HG03045 (cell line): ENCODE measurements around the gene NOC4L.

Source experiments
- ATAC-seq: cut with Tn5 transposase; IDR thresholded peaks from one replicate; pipeline ENCODE4 v1.9.1; 2021; ENCODE audit warnings: mild to moderate bottlenecking, moderate library complexity; ENCODE audit not compliant: unreplicated experiment

NOC4L gene

DNA sequence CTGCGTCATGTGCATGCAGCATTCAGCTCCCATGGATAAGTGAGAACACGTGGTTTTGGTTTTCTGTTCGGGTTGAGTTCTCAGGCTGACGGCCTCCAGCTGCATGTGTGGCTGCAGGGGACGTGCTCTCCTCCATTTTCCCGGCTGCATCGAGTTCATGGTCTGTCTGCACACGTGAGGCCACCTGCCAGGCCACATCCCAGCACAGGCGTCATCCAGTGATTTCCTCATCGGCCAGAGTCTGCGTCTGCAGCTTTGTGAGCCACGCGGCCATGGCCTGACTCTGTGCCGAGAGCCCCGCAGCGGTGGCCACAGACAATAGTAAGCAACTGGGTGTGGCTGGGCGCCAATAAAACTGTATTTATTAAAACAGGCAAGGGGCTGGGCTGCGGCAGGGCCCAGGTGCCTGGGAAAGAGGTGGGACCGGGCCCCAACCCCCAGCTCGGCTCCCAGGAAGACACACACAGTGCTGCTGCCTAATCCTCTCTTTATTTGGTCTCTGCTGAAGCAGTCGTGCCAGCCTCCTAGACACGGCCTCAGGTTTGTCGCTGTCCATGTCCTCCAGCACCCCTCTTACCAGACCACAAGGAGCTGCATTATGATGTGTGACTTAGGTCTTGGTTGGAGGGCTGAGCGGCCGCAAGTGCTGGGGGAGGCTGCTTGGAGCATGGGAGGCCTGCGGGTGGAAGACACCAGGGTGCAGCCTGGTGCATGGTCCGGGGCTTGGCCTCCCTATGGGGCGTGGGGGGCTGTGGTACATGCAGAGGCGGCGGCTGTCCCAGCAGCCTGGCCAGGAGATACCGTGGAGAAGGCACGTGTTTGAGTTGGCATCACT is 52.0 kb downstream of the NOC4L start:
- no peak for ATAC-seq

DNA sequence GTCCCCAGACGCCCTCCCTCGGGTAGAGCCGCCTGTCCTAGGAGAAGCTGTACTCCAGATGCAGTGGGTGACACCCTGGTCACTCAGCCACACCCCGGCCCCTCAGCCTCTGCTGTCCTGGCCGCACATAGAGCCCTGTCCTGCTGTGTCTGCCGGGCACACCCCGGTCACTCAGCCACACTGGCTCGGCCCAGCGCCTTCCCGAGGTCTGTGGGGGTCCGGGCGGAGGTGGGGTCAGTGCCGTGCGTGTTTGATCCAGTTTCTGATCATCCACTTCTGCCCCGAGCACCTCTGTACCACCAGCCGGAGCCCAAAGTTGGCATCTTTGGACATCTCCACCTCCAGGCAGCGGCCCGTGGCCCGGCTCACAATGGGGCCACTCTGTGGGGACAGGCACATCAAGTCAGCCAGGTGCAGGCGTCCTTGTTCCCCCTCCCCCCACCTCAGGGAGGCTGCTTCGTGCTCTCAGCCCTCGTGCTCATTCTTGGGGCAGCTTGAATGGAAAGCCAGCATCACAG is 52.7 kb downstream of the NOC4L start:
- ATAC-seq: no peak

DNA sequence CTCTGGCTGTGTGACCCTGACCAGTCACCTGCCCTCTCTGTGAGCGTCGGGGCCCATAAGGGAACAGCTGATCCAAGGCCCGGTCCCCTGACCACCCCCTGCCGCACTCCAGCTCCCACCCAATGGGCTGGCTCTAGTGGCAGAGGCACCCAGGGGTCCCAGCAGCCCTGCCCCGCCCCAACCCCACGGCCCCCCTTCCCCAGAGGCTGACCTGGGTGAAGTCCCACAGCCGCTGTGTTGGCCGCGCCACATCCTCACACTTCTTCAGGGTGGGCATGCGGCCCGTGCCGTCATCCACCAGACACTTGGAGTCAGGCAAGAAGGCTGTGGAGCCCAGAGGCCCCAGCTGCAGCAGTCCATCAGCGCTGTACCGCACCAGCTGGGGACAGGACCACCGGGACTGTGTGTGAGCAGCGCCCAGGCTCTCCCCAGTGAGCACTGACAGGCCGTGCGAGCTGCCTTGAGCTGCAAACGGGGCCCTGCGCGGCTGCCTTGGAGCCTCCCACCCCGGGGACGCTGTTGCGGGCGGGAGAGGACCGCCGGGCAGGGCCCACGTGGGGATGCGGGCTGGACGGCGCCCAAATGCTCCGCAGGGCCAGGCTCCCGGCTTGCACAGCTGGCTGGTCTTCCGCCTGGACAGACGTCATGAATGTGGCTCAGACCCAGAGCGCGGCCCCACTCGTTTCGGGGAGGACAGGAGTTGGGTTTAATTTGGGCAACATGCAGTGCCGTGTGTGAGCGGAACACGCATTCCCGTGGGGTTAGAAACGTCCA is 53.5 kb downstream of the NOC4L start:
- ATAC-seq: no peak

DNA sequence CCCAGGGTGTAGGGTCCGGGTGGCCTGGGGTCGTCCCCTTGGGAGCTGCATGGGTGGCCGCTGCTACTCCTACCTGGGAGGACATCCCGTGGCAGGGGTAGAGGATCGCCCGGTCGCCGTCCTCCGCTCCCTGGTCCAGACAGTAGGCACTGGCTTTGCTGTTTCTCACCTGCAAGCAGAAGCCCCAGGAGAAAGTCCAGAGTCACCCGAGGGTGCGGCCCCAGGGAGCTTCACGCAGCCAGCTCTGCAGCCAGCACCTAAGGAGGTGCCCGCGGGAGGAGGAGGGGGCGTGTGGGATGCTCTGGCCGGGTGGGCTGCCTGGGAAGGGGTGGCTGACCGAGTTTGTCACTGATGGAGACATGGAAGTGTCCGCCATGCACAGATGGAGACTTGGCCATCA is 54.8 kb downstream of the NOC4L start:
- ATAC-seq: no peak

DNA sequence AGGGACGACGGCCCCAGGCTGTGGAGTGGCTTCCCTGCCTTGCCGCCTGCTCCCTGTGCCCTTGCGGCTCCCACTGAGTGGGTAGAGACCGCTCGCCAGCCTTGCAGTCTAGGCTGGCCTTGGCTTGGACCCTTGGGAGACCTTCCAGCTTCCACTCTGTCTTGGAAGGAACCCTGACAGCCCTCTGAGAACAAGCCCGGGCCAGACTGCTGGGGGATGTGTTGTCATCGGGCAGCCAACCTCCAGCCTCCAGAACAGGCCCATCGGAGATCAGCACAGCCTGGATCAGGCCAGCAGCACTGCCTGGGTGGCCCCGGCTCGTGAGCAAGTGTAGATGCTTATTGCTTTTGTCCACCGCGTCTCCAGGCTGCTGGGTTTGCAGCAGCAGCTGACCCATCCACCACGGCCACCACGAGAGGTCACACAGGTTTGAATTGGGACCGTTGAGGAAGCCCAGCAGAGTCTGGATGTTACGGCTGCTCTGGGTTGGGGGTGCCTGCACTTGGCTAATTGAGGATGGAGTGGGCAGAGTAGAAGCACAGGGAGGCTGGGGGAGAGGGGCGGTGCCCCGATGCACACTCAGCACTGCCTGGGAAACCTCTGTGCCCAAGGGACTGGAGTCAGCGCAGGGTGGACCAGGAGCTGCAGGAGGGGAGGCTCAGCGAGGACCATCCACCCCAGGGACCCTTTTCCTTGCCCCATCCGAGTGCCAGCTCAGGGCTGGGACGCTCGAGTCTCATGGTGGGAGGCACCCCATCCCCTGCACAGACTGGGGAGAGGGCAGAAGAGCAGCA is 55.5 kb downstream of the NOC4L start:
- no peak for ATAC-seq

DNA sequence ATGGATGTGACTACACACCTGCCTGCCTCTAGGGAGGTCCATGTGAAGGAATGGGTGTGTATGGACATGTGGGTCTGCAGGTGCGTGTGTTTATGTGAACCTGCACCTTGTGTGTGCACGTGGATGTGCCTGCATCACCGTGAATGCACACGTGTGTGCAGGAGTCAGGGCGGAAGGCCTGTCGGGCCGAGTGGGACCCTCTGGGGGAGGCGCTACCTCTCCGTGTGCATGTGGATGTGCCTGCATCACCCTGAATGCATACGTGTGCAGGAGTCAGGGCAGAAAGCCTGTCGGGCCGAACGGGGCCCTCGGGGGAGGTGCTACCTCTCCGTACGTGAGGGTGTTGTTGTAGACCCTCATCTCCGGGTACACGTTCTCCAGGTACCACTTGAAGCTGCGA is 56.5 kb downstream of the NOC4L start:
- ATAC-seq: no peak

DNA sequence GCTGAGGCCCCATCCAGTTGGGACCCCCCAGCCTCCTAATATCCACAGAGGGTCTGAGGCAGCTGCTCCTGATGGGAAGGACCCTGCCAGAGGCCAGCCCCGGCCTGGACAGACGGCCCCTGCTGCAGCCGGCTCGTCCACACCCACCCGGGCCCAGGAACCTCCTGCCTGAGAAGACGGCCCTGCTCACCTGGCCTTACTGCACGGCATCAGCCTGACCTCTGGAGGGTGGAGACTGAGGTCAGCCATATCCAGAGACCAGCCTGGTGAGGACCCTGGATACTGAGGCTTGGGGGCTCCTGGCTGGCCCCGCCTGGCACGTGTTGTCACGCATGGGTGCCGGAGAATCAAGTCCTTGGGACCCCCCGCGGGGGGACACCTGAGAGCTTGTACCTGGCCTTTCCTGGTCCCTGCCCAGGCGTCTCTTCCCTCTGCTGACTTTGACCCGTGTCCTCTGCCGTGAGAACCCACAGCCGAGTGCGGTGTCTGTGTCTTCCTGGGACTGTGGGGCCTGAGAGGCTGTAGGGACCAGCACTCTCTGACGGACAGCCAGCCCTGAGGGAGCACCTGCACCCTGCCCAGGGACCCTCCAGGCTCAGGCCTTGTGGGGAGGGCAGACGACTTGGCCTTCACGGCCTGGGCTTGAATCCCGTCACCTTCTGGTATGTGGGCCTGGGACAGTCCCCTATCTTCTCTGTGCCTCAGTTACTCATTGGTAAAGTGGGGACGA is 57.3 kb downstream of the NOC4L start:
- no peak for ATAC-seq
